Astrocyte (in vitro differentiated cells and primary cell): ENCODE results near the gene IL12RB1. TPM values are rescaled to one million over a fixed set of nuclear protein-coding genes. Genes with fewer than 3 reads are reported as not detected.

ENCODE experiments used
- DNase-seq: peaks from one replicate; pipeline ENCODE4 v3.0.0-alpha.2; 2010; ENCODE audit warnings: low read depth
- FAIRE-seq: peaks from 2 replicates; lab custom pipeline; 2011; peaks lifted over from hg19 to GRCh38; lab: Jason Lieb, UNC
- H2AFZ ChIP-seq: 2 replicates; pipeline ENCODE4 v1.6.0; 2012; ENCODE audit warnings: low read depth, low read length, inconsistent platforms
- H3K27ac ChIP-seq: 2 replicates; pipeline ENCODE4 v1.5.1; 2011; ENCODE audit warnings: low read depth, low read length, inconsistent platforms
- H3K27me3 ChIP-seq: 2 replicates; pipeline ENCODE4 v1.6.0; 2011; ENCODE audit warnings: low read length, inconsistent platforms; ENCODE audit not compliant: insufficient read depth
- H3K36me3 ChIP-seq: 2 replicates; pipeline ENCODE4 v1.5.1; 2011; ENCODE audit warnings: low read length, inconsistent platforms; ENCODE audit not compliant: insufficient read depth
- H3K4me1 ChIP-seq: 2 replicates; pipeline ENCODE4 v1.5.1; 2011; ENCODE audit warnings: low read length, inconsistent platforms; ENCODE audit not compliant: insufficient read depth
- H3K4me2 ChIP-seq: 2 replicates; pipeline ENCODE4 v1.6.0; 2012; ENCODE audit warnings: low read length, inconsistent platforms
- H3K4me3 ChIP-seq: 2 replicates; pipeline ENCODE4 v1.5.1; 2011; ENCODE audit warnings: low read depth, mild to moderate bottlenecking, low read length, inconsistent platforms; ENCODE audit not compliant: insufficient read depth
- H3K79me2 ChIP-seq: 2 replicates; pipeline ENCODE4 v1.6.0; 2012; ENCODE audit warnings: mild to moderate bottlenecking, low read length, inconsistent platforms; ENCODE audit not compliant: insufficient read depth
- H3K9ac ChIP-seq: 2 replicates; pipeline ENCODE4 v1.6.0; 2012; ENCODE audit warnings: mild to moderate bottlenecking, low read length, inconsistent platforms
- H3K9me3 ChIP-seq: 2 replicates; pipeline ENCODE4 v1.5.1; 2012; ENCODE audit warnings: low read depth, mild to moderate bottlenecking, low read length, inconsistent platforms; ENCODE audit not compliant: insufficient read depth
- H4K20me1 ChIP-seq: 2 replicates; pipeline ENCODE4 v1.6.0; 2012; ENCODE audit warnings: low read length, inconsistent platforms; ENCODE audit not compliant: insufficient read depth
- H3K27ac Mint-ChIP-seq: one replicate; pipeline ENCODE4 v1.8.0; 2021; ENCODE audit warnings: mild to moderate bottlenecking, mixed read lengths; ENCODE audit not compliant: unreplicated experiment
- H3K27me3 Mint-ChIP-seq: one replicate; pipeline ENCODE4 v1.8.0; 2021; ENCODE audit warnings: low read depth, mixed read lengths; ENCODE audit not compliant: unreplicated experiment
- H3K36me3 Mint-ChIP-seq: one replicate; pipeline ENCODE4 v1.8.0; 2021; ENCODE audit warnings: low read depth, mixed read lengths; ENCODE audit not compliant: unreplicated experiment
- H3K4me1 Mint-ChIP-seq: one replicate; pipeline ENCODE4 v1.8.0; 2021; ENCODE audit warnings: low read depth, mixed read lengths; ENCODE audit not compliant: unreplicated experiment
- H3K4me3 Mint-ChIP-seq: one replicate; pipeline ENCODE4 v1.8.0; 2021; ENCODE audit warnings: mild to moderate bottlenecking, moderate library complexity, mixed read lengths; ENCODE audit not compliant: unreplicated experiment
- H3K9me3 Mint-ChIP-seq: one replicate; pipeline ENCODE4 v1.8.0; 2021; ENCODE audit warnings: mild to moderate bottlenecking, mixed read lengths; ENCODE audit not compliant: unreplicated experiment
- EZH2 ChIP-seq: IDR thresholded peaks from 2 replicates; pipeline ENCODE4 v1.6.1; 2012; ENCODE audit warnings: mild to moderate bottlenecking, low read length, inconsistent platforms; ENCODE audit not compliant: insufficient read depth
- total RNA-seq: library from RNA; stranded (reverse); gene quantifications from 2 replicates; pipeline ENCODE4 v1.2.1, GENCODE V29; 2021
- TF ChIP-seq, protein P1 (sequence below): IDR thresholded peaks from 2 replicates; pipeline ENCODE4 v1.5.1; 2011; ENCODE audit warnings: low read depth, mild to moderate bottlenecking, inconsistent platforms, low read length, moderate library complexity; ENCODE audit not compliant: insufficient read depth

Gene IL12RB1
- total RNA-seq, 1 donor from 2014 or later: 0.07 TPM

GRCh38 chr19:18097993-18098890 is 11.5 kb upstream of the IL12RB1 start:
- H2AFZ ChIP-seq: peak overlapping the region; percentile 64
- no peak for FAIRE-seq
- no peak overlapping the region for H3K27ac Mint-ChIP-seq

GRCh38 chr19:18097217-18097992 is 10.7 kb upstream of the IL12RB1 start, which contains the start of gene MAST3:
Gene MAST3, plus strand, starts transcription at chr19:18097778. Its CDS starts 15 bp downstream, at chr19:18097793.
- H3K9ac ChIP-seq: no peak within 1 kb of the TSS
- Mint-ChIP-seq H3K36me3 (no peaks in the 10 kb centered on the region), H3K9me3 (no peaks in the 10 kb centered on the region), H3K27me3 (peaks cover 24% of the 10 kb centered on the region), H3K4me1 (no peaks in the 10 kb centered on the region), H3K27ac (peak within 1 kb of the TSS; percentile 66), H3K4me3 (peak within 1 kb of the TSS; percentile 73)
- H3K9me3 ChIP-seq: no peaks in the 10 kb centered on the region
- H3K36me3 ChIP-seq: no peaks in the 10 kb centered on the region
- TF ChIP-seq, protein P1, sequence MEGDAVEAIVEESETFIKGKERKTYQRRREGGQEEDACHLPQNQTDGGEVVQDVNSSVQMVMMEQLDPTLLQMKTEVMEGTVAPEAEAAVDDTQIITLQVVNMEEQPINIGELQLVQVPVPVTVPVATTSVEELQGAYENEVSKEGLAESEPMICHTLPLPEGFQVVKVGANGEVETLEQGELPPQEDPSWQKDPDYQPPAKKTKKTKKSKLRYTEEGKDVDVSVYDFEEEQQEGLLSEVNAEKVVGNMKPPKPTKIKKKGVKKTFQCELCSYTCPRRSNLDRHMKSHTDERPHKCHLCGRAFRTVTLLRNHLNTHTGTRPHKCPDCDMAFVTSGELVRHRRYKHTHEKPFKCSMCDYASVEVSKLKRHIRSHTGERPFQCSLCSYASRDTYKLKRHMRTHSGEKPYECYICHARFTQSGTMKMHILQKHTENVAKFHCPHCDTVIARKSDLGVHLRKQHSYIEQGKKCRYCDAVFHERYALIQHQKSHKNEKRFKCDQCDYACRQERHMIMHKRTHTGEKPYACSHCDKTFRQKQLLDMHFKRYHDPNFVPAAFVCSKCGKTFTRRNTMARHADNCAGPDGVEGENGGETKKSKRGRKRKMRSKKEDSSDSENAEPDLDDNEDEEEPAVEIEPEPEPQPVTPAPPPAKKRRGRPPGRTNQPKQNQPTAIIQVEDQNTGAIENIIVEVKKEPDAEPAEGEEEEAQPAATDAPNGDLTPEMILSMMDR: no peak
- TF ChIP-seq EZH2: no peak
- no peaks in the 10 kb centered on the region for H3K79me2 ChIP-seq
- peak within 1 kb of the TSS; percentile 64 for H2AFZ ChIP-seq
- DNase-seq (no peak), FAIRE-seq (no peak)
- peak within 1 kb of the TSS; percentile 41 for H3K4me3 ChIP-seq
- peaks cover 24% of the 10 kb centered on the region for H3K27me3 ChIP-seq
- H4K20me1 ChIP-seq: peaks cover 4% of the 10 kb centered on the region
- H3K4me1 ChIP-seq: peaks cover 3% of the 10 kb centered on the region
- H3K4me2 ChIP-seq: peak within 1 kb of the TSS; percentile 80
- H3K27ac ChIP-seq: no peak within 1 kb of the TSS

More at GRCh38 chr19:18097993-18098890, 11.5 kb upstream of the IL12RB1 start:
- no peaks in the 10 kb centered on the region for H3K36me3 Mint-ChIP-seq
- H3K4me3 ChIP-seq: peak overlapping the region; percentile 41
- no peaks in the 10 kb centered on the region for H3K36me3 ChIP-seq
- H3K27ac ChIP-seq: no peak overlapping the region
- peaks cover 3% of the 10 kb centered on the region for H3K4me1 ChIP-seq
- H3K27me3 ChIP-seq: peaks cover 24% of the 10 kb centered on the region
- no peaks in the 10 kb centered on the region for H3K9me3 ChIP-seq
- H3K27me3 Mint-ChIP-seq: peaks cover 24% of the 10 kb centered on the region
- H3K4me3 Mint-ChIP-seq: peak overlapping the region; percentile 73
- DNase-seq: no peak
- no peak overlapping the region for H3K9ac ChIP-seq
- H3K4me1 Mint-ChIP-seq: no peaks in the 10 kb centered on the region
- H3K79me2 ChIP-seq: no peaks in the 10 kb centered on the region
- no peaks in the 10 kb centered on the region for H3K9me3 Mint-ChIP-seq
- TF ChIP-seq, protein P1: no peak
- TF ChIP-seq EZH2: no peak
- peaks cover 4% of the 10 kb centered on the region for H4K20me1 ChIP-seq
- H3K4me2 ChIP-seq: peak overlapping the region; percentile 80
